Measurements from ENCODE around the gene GGNBP2. TPM values are rescaled to one million over a fixed set of nuclear protein-coding genes. Genes with fewer than 3 reads are reported as not detected.
"Not testable (repeated sequence)": the region's sequence is repeated elsewhere in the genome, so short reads cannot be mapped to it uniquely, and the experiment has no call there.

Gene GGNBP2
- total and polyA plus RNA-seq, 2 experiments from 2014 or later = 48.1 to 54.3 TPM

GRCh38 chr17:36504156-36504545 is 40.6 kb upstream of the GGNBP2 start:
- H3K27ac ChIP-seq = no peak overlapping the region
- H3K4me3 ChIP-seq = no peak overlapping the region
- no peaks in the 10 kb centered on the region for H3K9me3 ChIP-seq (ENCODE audit: low read depth)
- H3K4me1 ChIP-seq (ENCODE audit: low read depth) = peaks cover 23% of the 10 kb centered on the region
- H3K27me3 ChIP-seq = no peaks in the 10 kb centered on the region
- no peak for DNase-seq (ENCODE audit: low read depth in 1 of 2, low spot score in 1 of 2)
- H3K36me3 ChIP-seq = no peaks in the 10 kb centered on the region
- TF ChIP-seq CTCF (IDR thresholded peaks at IDR 0.05; ENCODE audit: low read depth, low read length) = no peak

DNA sequence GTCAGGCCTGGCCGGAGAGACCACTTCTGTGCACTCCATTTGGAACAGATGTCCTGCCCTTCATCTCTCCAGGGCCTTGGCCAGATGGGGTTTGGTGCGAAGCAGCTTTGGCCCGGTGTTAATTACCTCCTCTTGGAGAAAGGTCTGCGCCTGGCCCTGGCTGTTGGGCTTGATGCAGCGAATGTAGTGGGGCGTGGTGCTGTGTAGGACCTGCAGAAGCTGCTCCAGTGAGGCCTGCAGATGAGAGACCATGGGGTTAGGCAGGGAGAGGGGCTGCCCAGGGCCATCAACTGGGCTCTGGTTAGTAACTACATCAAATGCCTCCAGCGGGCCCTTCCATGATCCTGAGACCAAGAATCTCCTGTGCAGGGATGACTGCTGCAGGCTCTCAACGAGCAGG is 39.5 kb upstream of the GGNBP2 start:
- Histone ChIP-seq H3K4me3 (no peak overlapping the region), H3K27ac (no peak overlapping the region), H3K4me1 (ENCODE audit: low read depth) (peaks cover 19% of the 10 kb centered on the region), H3K9me3 (ENCODE audit: low read depth) (no peaks in the 10 kb centered on the region), H3K27me3 (no peaks in the 10 kb centered on the region), H3K36me3 (no peaks in the 10 kb centered on the region)
- no peak for TF ChIP-seq CTCF (IDR thresholded peaks at IDR 0.05; ENCODE audit: low read depth, low read length)
- DNase-seq (ENCODE audit: low read depth in 1 of 2, low spot score in 1 of 2) = no peak

- Histone ChIP-seq H3K9me3 (ENCODE audit: low read depth) (no peaks in the 10 kb centered on the region), H3K4me1 (ENCODE audit: low read depth) (peaks cover 19% of the 10 kb centered on the region), H3K27ac (no peak overlapping the region), H3K36me3 (no peaks in the 10 kb centered on the region), H3K27me3 (no peaks in the 10 kb centered on the region), H3K4me3 (no peak overlapping the region)
- DNase-seq (ENCODE audit: low read depth in 1 of 2, low spot score in 1 of 2) = no peak
- TF ChIP-seq CTCF (IDR thresholded peaks at IDR 0.05; ENCODE audit: low read depth, low read length) = no peak
Measured at GRCh38 chr17:36506249-36506826, 38.4 kb upstream of the GGNBP2 start.

DNA sequence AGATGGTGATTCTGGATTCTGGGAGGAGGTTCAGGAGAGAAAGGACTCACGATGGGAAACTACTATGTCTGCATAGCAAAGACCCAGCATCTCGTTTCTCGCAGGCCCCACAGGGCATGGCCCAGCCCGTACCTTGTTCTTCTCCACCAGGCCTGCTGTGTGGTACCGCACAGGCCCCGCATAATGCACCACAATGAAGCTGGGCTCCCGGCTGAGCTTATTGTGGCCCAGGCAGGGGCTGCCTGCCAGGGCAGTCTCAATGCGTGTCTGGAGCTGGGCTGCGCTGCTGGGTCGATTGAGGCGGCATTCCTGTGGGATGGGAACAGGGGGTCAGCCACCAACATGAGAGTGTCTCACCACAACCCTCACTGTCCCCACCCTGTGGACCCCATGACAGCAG is 37.9 kb upstream of the GGNBP2 start:
- no peak for TF ChIP-seq CTCF (IDR thresholded peaks at IDR 0.05; ENCODE audit: low read depth, low read length)
- Histone ChIP-seq H3K36me3 (no peaks in the 10 kb centered on the region), H3K9me3 (ENCODE audit: low read depth) (no peaks in the 10 kb centered on the region), H3K27ac (no peak overlapping the region), H3K27me3 (no peaks in the 10 kb centered on the region), H3K4me1 (ENCODE audit: low read depth) (peaks cover 19% of the 10 kb centered on the region), H3K4me3 (no peak overlapping the region)
- no peak for DNase-seq (ENCODE audit: low read depth in 1 of 2, low spot score in 1 of 2)

GRCh38 chr17:36507266-36507665 is 37.5 kb upstream of the GGNBP2 start:
- no peak for DNase-seq (ENCODE audit: low read depth in 1 of 2, low spot score in 1 of 2)
- H3K4me1 ChIP-seq (ENCODE audit: low read depth) = peaks cover 16% of the 10 kb centered on the region
- TF ChIP-seq CTCF (IDR thresholded peaks at IDR 0.05; ENCODE audit: low read depth, low read length) = no peak

DNA sequence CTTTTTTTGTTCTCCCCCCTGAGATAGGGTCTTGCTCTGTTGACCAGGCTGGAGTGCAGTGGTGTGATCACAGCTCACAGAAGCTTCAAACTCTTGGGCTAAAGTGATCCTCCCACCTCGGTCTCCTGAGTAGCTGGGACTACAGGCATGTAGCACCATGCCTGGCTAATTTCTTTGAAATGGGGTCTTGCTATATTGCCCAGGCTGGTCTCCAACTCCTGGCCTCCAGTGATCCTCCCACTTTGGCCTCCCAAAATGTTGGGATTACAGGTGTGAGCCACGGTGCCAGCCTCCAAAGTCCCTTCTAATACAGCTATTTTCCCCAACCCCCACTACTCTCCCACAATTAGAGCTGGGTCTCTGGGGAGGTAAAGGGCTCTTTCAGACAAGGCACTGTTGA is 36.3 kb upstream of the GGNBP2 start:
- H3K36me3 ChIP-seq; H3K4me1 ChIP-seq (ENCODE audit: low read depth); H3K4me3 ChIP-seq; H3K9me3 ChIP-seq (ENCODE audit: low read depth); H3K27ac ChIP-seq; H3K27me3 ChIP-seq; DNase-seq (ENCODE audit: low read depth in 1 of 2, low spot score in 1 of 2): not testable (repeated sequence)

More at GRCh38 chr17:36507266-36507665, 37.5 kb upstream of the GGNBP2 start:
- H3K27ac ChIP-seq = no peak overlapping the region
- H3K27me3 ChIP-seq = no peaks in the 10 kb centered on the region
- no peak overlapping the region for H3K4me3 ChIP-seq
- no peaks in the 10 kb centered on the region for H3K36me3 ChIP-seq
- no peaks in the 10 kb centered on the region for H3K9me3 ChIP-seq (ENCODE audit: low read depth)
